T-helper 1 cell treated with Interleukin-12 subunit alpha and Interleukin-12 subunit beta and Interleukin-4 antibody, amounts not matched to agents 30 ng/mL and 1 ng/mL, for 36 hours (primary cell): Measurements from ENCODE around the gene EGFR. TPM values are rescaled to one million over a fixed set of nuclear protein-coding genes. Genes with fewer than 3 reads are reported as not detected.

Source experiments
- intact Hi-C: fragments of 100-400 bp; cut with micrococcal nuclease; formaldehyde crosslinking; loops from one replicate; pipeline ENCODE4 v1.15.1; 2024
- total RNA-seq: library from RNA; stranded (reverse); gene quantifications from 2 replicates; pipeline ENCODE4 v1.2.3, GENCODE V29; 2022

Gene EGFR
- total RNA-seq, 1 donor from 2014 or later: not detected

GRCh38 chr7:55099066-55099820 is 80.4 kb downstream of the EGFR start:
- intact Hi-C loops: no loop called here

- intact Hi-C loops: no loop called here
Observed at GRCh38 chr7:55099821-55100543, 81.2 kb downstream of the EGFR start.

GRCh38 chr7:55100544-55101327 is 81.9 kb downstream of the EGFR start:
- intact Hi-C loops: no loop called here

- intact Hi-C loops: no loop called here
Observed at GRCh38 chr7:55101359-55101758, 82.5 kb downstream of the EGFR start.

GRCh38 chr7:55104123-55104522 is 85.3 kb downstream of the EGFR start:
- intact Hi-C loops: no loop called here

GRCh38 chr7:55104712-55105433 is 86.1 kb downstream of the EGFR start:
- intact Hi-C loops: no loop called here

GRCh38 chr7:55105952-55106351 is 87.1 kb downstream of the EGFR start:
- intact Hi-C loops: no loop called here

GRCh38 chr7:55107946-55108345 is 89.1 kb downstream of the EGFR start:
- intact Hi-C loops: no loop called here

- intact Hi-C loops: no loop called here
Observed at GRCh38 chr7:55108401-55108800, 89.6 kb downstream of the EGFR start.

GRCh38 chr7:55108818-55109217 is 90.0 kb downstream of the EGFR start:
- intact Hi-C loops: no loop called here

- intact Hi-C loops: no loop called here
Observed at GRCh38 chr7:55109404-55110167, 90.8 kb downstream of the EGFR start.

- intact Hi-C loops: no loop called here
Observed at GRCh38 chr7:55110282-55110992, 91.6 kb downstream of the EGFR start.

GRCh38 chr7:55110993-55111361 is 92.2 kb downstream of the EGFR start:
- intact Hi-C loops: no loop called here

- intact Hi-C loops: no loop called here
Observed at GRCh38 chr7:55112056-55112455, 93.2 kb downstream of the EGFR start.

- intact Hi-C loops: no loop called here
Observed at GRCh38 chr7:55113760-55114540, 95.1 kb downstream of the EGFR start.

GRCh38 chr7:55117286-55117685 is 98.5 kb downstream of the EGFR start:
- intact Hi-C loops: no loop called here

- intact Hi-C loops: no loop called here
Observed at GRCh38 chr7:55118426-55118825, 99.6 kb downstream of the EGFR start.

GRCh38 chr7:55119571-55119970 is 100.8 kb downstream of the EGFR start:
- intact Hi-C loops: no loop called here

GRCh38 chr7:55120074-55120473 is 101.3 kb downstream of the EGFR start:
- intact Hi-C loops: no loop called here
